Fibroblast of mammary gland (primary cell): ENCODE data around the gene ZNF732.
"Not testable (repeated sequence)": the region's sequence is repeated elsewhere in the genome, so short reads cannot be mapped to it uniquely, and the experiment has no call there.

ENCODE experiments used
- DNase-seq: peaks from one replicate; pipeline ENCODE4 v3.0.0-alpha.2; 2010; ENCODE audit warnings: low read depth
- H3K4me3 ChIP-seq: 2 replicates; pipeline ENCODE4 v1.5.1; 2011; ENCODE audit warnings: low read depth, mild to moderate bottlenecking, low read length, moderate library complexity; ENCODE audit not compliant: control insufficient read depth
- TF ChIP-seq, protein P1 (sequence below): conservative IDR thresholded peaks from 2 replicates; pipeline ENCODE4 v1.5.1; 2011; ENCODE audit warnings: low read depth, low read length, inconsistent platforms; ENCODE audit not compliant: control insufficient read depth, insufficient read depth

The ZNF732 gene

DNA sequence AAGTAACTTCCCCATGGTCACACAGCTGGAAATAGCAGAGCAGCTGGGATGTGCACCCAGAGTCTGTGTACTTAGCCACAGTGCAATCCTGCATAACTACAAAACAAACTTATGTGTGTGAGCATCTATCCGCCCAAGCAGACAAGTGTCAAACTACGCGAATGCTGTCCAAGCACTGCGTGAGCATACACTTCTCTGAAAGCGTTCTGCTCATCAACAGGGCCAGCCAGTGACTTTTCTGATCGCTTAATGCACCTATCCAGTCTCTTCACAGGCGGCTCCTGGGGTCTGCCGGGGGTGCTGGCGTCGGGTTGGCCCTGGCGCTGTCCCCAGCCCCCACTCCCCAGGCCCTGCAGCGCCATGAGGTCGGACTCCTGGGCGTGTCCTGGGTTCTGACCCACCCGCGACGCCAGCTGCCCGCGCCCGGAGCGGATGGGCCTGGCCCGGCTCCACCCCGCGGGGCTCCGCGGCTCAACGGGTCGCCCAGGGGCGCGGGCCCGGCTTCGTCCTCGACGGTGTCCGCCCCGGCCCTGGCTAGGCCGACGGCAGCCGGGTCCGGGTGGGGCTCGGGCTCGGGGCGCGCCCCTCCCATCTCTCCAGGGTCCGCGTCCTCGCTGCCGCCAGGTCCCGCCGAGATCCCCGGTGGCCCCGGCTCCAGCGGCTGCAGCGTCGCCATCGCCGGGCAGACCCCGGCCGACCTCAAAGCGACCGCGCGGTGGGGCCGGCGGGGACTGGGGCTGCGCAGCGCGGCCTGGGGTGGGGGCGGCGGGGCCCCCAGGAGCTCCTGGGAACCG lies 31.0 kb upstream of the ZNF732 start:
- TF ChIP-seq, protein P1, sequence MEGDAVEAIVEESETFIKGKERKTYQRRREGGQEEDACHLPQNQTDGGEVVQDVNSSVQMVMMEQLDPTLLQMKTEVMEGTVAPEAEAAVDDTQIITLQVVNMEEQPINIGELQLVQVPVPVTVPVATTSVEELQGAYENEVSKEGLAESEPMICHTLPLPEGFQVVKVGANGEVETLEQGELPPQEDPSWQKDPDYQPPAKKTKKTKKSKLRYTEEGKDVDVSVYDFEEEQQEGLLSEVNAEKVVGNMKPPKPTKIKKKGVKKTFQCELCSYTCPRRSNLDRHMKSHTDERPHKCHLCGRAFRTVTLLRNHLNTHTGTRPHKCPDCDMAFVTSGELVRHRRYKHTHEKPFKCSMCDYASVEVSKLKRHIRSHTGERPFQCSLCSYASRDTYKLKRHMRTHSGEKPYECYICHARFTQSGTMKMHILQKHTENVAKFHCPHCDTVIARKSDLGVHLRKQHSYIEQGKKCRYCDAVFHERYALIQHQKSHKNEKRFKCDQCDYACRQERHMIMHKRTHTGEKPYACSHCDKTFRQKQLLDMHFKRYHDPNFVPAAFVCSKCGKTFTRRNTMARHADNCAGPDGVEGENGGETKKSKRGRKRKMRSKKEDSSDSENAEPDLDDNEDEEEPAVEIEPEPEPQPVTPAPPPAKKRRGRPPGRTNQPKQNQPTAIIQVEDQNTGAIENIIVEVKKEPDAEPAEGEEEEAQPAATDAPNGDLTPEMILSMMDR: no peak
- DNase-seq: peak; percentile 14
- peak overlapping the region; percentile 82 for H3K4me3 ChIP-seq

DNA sequence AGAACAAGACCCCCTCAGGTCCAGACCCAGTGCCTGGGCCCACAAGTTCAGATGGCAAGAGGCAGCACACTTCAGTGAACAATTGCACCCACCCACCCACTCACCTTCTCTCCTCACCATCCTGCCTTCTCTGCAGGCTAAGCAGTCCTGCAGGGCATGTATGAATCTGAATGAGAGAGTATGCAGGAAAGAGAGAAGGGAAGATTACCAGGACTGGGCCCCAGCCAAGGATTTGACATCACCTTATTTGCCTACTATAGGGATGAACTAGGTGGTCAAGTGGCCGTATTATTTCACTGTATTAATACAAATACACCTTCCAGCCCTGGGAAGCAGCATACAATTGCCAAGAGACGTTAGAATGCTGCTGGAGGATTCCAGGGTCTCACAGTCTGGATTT lies 30.2 kb upstream of the ZNF732 start:
- TF ChIP-seq, protein P1: no peak
- no peak for DNase-seq
- no peak overlapping the region for H3K4me3 ChIP-seq

DNA sequence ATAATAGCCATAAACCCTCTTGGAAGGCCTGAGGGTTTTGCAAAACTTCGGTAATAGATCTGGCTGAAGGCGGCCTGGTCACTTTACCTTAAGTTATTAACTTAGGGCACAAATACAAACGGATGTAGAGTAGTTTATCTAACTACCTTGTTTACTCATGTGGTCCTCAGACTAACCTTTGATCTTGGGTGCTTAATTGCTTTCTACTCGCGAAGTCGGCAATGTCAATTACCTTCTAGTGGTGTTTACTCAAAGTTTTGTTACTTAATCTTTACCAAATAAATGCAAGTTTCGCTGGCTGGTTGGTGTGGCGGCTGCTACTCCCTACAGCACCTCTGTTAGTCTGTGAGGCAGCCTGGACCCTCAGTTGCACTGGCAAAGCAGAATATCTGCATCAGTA lies 23.5 kb upstream of the ZNF732 start:
- H3K4me3 ChIP-seq: no peak overlapping the region
- no peak for DNase-seq
- TF ChIP-seq, protein P1: no peak

DNA sequence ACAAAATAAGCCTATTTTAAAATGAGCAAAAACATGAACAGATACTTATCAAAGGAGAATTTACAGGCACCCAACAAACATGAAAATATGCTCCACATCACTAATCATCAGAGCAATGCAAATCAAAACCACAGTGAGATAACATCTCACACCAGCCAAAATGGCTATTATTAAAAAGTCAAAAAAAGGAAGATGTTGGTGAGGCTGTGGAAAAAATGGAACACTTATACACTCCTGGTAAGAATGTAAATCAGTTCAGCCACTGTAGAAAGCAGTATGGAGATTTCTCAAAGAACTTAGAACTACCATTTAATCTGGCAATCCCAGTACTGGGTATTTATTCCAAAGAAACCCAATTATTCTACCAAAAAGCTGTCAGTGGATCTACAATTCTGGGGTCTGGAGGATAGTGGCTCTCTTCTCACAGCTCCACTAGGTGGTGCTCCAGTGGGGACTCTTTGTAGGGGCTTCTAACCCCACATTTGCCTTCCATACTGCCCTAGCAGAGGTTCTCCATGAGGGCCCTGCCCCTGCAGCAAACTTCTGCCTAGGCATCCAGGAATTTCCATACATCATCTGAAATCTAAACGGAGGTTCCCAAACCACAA lies 9.1 kb upstream of the ZNF732 start:
- TF ChIP-seq, protein P1: no peak
- DNase-seq: no peak
- no peak overlapping the region for H3K4me3 ChIP-seq

DNA sequence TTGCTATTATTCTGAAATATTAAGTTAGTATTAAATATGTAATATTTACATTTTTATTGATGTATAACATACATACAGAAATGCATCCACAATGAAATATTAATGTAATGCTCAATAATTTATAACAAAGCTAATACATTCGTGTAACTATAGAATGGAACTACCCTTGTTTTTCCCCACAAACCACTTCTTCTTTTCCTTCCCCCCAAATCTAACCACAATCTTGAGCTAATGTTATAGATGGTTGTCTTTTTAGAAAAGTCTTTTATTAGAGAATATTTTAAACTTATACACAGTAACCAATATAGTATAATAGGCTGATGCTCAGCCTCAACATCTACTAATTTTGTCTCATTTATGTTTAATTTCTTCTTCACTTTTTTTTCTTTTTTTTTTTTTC lies 4.5 kb upstream of the ZNF732 start:
- DNase-seq: no peak
- H3K4me3 ChIP-seq: no peak overlapping the region
- TF ChIP-seq, protein P1: no peak

DNA sequence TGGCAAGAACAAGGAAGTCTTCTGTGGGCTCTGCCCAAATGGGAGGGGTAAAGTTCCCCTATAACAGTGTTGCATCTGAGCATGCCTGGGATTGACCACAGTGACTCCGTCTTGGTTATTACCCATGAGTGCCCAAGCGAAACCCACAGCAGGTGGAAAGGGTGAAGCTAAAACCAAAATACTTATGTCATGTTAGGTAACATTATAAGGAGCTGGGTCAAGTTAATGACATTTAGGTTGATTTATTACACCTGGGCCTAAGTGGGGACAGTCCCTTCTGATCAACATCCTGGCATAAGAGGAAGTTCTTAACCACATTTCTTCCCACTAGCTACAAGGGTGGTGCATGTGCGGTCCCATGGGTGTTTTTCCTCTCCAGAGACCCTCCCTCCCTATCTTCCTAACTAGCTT lies 1.3 kb upstream of the ZNF732 start:
- TF ChIP-seq, protein P1: no peak
- DNase-seq: no peak

DNA sequence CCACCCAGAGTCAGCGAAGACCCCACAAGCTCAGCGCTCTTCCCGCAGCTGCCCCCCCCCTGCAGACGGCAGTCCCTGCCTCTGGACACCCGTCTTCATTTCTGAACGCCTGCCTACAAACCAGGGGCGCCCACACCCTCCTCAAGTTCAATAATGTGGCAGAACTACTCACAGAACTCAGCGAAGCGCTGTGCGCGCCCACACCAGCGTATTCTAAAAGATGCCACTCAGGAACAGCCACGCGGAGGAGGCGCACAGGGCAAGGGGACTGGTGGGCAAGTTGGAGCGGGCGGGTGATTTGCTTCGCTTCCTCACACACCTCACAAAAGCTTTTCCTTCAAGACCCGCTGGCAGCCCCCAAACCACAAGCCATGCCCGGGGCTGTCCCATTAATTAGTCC lies 758 bp downstream of the ZNF732 start:
- peak overlapping the region; percentile 63 for H3K4me3 ChIP-seq
- DNase-seq: not testable (repeated sequence)

More for the DNA sequence above, 1.3 kb upstream of the ZNF732 start:
- no peak overlapping the region for H3K4me3 ChIP-seq
